ENCODE results near the gene TMEM161A. TPM values are rescaled to one million over a fixed set of nuclear protein-coding genes. Genes with fewer than 3 reads are reported as not detected.
"Not testable (repeated sequence)": the region's sequence is repeated elsewhere in the genome, so short reads cannot be mapped to it uniquely, and the experiment has no call there.

The TMEM161A gene
- total and polyA plus RNA-seq, 3 donors from 2014 or later, result 13.2 to 18.7 (median 17.4) TPM

DNA sequence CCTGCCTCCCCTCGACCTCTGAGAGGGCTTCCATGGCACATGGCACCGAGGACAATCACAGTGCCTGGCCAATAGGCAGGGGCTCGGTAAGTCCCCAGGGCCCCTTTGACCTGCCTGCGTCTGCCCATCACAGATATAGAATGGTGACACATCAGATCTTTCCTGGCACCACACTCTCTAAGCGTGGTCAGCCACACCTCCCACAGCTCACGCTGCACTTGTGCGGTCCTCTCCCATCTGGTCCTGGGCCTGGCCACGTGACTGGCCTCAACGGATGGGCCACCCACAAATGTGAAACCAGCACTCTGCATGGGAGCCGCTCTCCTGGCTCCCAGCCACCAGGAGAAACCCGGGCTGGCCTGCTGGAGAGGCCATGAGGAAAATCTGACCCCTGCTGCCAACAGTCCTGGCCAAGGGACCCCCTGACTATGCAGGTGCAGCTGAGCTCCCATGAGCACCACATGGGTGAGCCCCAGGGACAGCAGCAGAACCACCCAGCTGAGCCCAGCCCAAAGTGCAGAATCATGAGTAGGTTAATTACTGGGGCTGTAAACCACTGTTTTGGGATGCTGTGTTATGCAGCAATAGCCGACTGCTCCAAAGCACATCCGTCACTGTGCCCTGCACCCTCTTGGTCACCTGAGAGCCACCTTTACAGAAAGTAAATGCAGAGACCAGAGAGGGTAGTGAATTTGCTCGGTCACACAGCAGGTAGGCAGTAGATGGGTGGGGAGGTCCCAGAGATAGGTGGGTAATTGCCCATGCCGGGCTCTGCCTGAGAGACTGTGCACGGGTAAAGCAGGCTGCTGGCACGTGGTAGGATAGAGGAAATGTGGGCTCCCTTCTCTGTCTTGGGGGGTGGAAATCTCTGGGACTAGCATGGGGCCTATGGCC is 41.5 kb upstream of the TMEM161A start:
- H3K27ac ChIP-seq, result no peak overlapping the region
- WGBS, 2 donors, result 86 to 93% methylated on average over 8 to 16 of the region's 17 CpGs
- no peaks in the 10 kb centered on the region for H3K36me3 ChIP-seq (ENCODE audit: low read depth, missing control alignments)
- TF ChIP-seq POLR2A (IDR thresholded peaks at IDR 0.05), result no peak
- TF ChIP-seq CTCF (IDR thresholded peaks at IDR 0.05), result no peak
- H3K27me3 ChIP-seq, result no peaks in the 10 kb centered on the region
- DNase-seq, result no peak
- intact Hi-C loops (cut with DNase I; ENCODE audit: low total_unique reads), result no loop called here
- H3K4me3 ChIP-seq, result no peak overlapping the region
- no peaks in the 10 kb centered on the region for H3K4me1 ChIP-seq
- H3K9me3 ChIP-seq, result no peaks in the 10 kb centered on the region

- Histone ChIP-seq H3K9me3 (no peaks in the 10 kb centered on the region), H3K27ac (no peak overlapping the region), H3K4me1 (no peaks in the 10 kb centered on the region), H3K4me3 (no peak overlapping the region), H3K27me3 (no peaks in the 10 kb centered on the region), H3K36me3 (ENCODE audit: low read depth, missing control alignments) (no peaks in the 10 kb centered on the region)
- TF ChIP-seq CTCF (IDR thresholded peaks at IDR 0.05) (no peak), POLR2A (IDR thresholded peaks at IDR 0.05) (no peak)
- intact Hi-C loops (cut with DNase I; ENCODE audit: low total_unique reads), result no loop called here
- DNase-seq, result no peak
- 91 to 95% methylated on average over 8 of the region's 8 CpGs for WGBS, 2 donors
Observed at GRCh38 chr19:19176950-19177349, 38.7 kb upstream of the TMEM161A start.

GRCh38 chr19:19173243-19173642 is 35.0 kb upstream of the TMEM161A start:
- WGBS, 2 donors, result 90 to 93% methylated on average over 5 of the region's 5 CpGs
- H3K27me3 ChIP-seq; H3K27ac ChIP-seq; H3K4me1 ChIP-seq; H3K9me3 ChIP-seq; intact Hi-C loops (cut with DNase I; ENCODE audit: low total_unique reads); DNase-seq; H3K36me3 ChIP-seq (ENCODE audit: low read depth, missing control alignments); H3K4me3 ChIP-seq: not testable (repeated sequence)

GRCh38 chr19:19171821-19172532 is 33.7 kb upstream of the TMEM161A start:
- Histone ChIP-seq H3K36me3 (ENCODE audit: low read depth, missing control alignments) (no peaks in the 10 kb centered on the region), H3K9me3 (no peaks in the 10 kb centered on the region), H3K27me3 (no peaks in the 10 kb centered on the region), H3K27ac (no peak overlapping the region), H3K4me1 (no peaks in the 10 kb centered on the region), H3K4me3 (no peak overlapping the region)
- TF ChIP-seq POLR2A (IDR thresholded peaks at IDR 0.05), result no peak
- TF ChIP-seq CTCF (IDR thresholded peaks at IDR 0.05), result no peak
- DNase-seq, result no peak
- intact Hi-C loops (cut with DNase I; ENCODE audit: low total_unique reads), result no loop called here
- 68 to 82% methylated on average over 8 of the region's 8 CpGs for WGBS, 2 donors

- DNase-seq, result no peak
- Histone ChIP-seq H3K4me3 (no peak overlapping the region), H3K27ac (no peak overlapping the region), H3K36me3 (ENCODE audit: low read depth, missing control alignments) (no peaks in the 10 kb centered on the region), H3K27me3 (no peaks in the 10 kb centered on the region), H3K9me3 (no peaks in the 10 kb centered on the region), H3K4me1 (no peaks in the 10 kb centered on the region)
- TF ChIP-seq CTCF (IDR thresholded peaks at IDR 0.05) (no peak), POLR2A (IDR thresholded peaks at IDR 0.05) (no peak)
- intact Hi-C loops (cut with DNase I; ENCODE audit: low total_unique reads), result no loop called here
- 67 to 77% methylated on average over 6 of the region's 6 CpGs for WGBS, 2 donors
Observed at GRCh38 chr19:19170873-19171672, 32.8 kb upstream of the TMEM161A start.
